HG02970 (cell line): ENCODE results near the gene NTM.
"Not testable (repeated sequence)": the region's sequence is repeated elsewhere in the genome, so short reads cannot be mapped to it uniquely, and the experiment has no call there.

Source experiments
- ATAC-seq: cut with Tn5 transposase; IDR thresholded peaks from one replicate; pipeline ENCODE4 v1.9.1; 2021; ENCODE audit warnings: mild to moderate bottlenecking, moderate library complexity, moderate number of reproducible peaks; ENCODE audit not compliant: unreplicated experiment, low FRiP score

Gene NTM

DNA sequence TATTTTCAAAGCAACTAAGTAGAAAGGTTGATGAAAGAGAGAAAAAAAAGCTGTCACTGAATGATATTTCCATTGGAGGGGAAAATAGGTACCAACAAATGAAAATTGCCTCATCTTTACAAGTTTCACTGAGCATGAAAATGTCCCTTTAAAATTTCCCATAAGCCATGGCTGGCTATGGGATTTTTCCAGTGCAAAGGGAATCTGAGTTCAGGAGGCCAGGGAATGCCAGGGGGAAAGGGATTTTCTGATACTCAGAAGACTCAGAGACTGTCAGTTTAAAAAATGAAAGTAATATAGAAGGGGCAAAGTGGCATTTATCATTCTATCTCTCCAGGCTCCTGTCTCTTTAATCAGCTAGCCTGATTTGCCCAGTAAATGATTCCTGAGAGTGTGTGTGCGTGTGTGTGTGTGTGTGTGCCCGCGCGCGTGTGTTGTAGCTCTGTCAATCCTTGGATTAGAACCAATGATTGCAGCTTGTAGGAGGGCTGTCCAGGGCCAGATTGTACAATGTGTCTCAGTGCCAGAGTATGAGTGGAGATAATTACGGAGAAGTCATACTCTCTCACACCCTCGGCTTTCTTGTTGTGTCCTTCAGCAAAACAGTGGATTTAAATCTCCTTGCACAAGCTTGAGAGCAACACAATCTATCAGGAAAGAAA, at the start of gene NTM:
TSS of gene NTM (plus strand) at position 526 of the 662 bp plus-strand sequence.
- ATAC-seq, result no peak

DNA sequence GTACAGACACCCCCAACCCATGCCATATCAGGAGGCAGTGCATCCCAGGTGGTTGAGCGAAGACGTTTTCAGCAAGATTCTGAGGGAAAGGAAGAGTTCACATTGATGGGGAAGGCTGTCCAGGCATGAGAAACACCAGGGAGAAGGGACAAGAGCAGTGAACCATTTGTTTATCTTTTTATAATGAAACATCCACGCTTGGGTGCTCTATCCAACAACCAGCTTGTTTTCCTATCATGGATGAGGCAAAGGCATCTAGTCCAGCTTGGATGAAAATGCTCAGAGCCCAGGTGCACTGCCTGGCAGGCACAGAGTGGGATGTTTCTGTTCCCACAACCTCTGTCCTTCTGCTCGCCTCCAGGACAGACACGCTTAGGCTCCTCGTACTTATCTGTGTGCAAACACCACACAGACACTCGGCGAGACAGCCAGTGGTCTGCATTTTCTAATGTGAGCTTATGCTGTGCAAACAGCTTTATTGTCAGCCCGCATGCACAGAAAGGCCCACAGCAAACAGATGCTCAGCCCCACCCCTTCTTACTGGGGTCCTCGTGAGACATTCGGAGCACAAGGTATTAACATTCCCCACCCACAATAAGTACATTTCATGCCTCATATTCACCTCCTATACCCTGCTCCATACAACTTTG, 45.4 kb upstream of the NTM start:
- ATAC-seq, result no peak

DNA sequence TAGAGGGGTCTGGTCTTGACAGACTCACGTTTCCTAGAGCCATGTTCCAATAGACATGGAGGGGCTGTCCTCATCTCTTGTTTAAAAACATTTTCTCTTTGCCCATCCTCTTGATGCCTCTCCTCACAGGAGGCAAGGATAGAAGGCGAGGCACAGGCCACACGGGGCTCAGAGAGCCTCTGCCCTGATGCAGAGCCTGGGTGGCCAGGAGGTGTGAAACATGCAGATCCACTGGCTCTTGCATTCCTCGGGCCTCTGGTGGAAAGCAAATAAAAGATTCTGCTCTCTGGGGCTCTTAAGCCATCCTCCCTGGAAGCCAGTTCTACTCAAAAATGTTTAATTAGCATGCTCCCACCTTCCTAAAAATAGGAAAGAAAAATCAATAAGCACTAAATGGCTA, 43.6 kb upstream of the NTM start:
- no peak for ATAC-seq

DNA sequence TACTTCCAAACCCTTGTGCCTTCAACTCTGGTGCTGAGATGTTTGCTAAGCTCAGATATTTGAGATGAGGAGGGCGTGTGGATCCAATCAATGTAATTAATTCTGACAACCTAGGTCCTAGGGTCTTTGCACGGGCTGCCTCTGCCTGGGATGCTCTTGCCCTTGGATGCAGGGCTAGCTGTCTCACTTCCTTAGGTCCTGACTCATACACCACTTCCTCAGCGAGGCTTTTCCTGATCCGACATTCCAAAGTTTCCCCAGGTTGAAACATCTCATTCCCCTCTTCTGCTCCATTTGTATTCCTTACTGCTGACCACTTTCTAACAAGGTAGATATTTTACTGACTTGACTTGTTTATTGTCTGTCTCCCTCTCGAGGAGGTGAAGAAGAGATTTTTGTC, 43.0 kb upstream of the NTM start:
- no peak for ATAC-seq

- no peak for ATAC-seq
Observed at GRCh38 chr11:131328843-131329242, 41.6 kb upstream of the NTM start.

- no peak for ATAC-seq
Observed at GRCh38 chr11:131331010-131331409, 39.4 kb upstream of the NTM start.

GRCh38 chr11:131331546-131331945, 38.9 kb upstream of the NTM start:
- ATAC-seq, result no peak

GRCh38 chr11:131334601-131335000, 35.8 kb upstream of the NTM start:
- no peak for ATAC-seq

GRCh38 chr11:131341900-131342299, 28.5 kb upstream of the NTM start:
- not testable (repeated sequence) for ATAC-seq

DNA sequence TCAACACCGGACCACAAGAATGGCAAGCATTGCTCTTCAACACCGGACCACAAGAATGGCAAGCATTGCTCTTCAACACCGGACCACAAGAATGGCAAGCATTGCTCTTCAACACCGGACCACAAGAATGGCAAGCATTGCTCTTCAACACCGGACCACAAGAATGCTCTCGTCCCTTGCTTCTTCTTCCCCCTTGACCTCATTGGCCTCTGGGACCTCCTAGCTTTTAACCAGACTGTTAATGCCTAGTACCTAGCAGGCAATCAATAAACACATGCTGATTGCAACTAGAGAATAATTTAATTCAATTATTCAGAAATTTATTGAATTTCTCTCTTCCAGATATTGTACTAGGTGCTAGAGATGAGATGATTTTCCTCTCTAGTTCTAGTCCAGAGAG, 28.0 kb upstream of the NTM start:
- not testable (repeated sequence) for ATAC-seq

DNA sequence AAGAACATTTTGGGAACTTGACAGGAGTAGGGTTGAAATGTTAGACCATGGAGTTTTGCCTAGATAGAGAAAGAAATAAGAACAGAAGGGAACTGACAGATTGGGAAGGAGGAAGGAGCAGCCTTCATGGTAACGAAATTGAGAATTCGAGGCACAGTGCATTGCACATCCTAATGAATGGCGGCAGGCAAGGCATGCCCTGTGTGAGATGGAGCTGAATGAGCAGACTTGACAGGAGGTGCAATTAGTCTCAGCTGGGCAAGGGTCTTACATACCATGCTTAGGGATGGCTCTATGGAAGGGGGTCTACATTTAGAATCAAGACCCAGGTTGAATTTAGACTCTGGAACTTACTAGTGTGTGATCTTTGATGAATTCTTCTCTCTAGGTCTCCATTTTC, 25.0 kb upstream of the NTM start:
- ATAC-seq, result no peak

GRCh38 chr11:131349368-131350086, 20.9 kb upstream of the NTM start:
- no peak for ATAC-seq

DNA sequence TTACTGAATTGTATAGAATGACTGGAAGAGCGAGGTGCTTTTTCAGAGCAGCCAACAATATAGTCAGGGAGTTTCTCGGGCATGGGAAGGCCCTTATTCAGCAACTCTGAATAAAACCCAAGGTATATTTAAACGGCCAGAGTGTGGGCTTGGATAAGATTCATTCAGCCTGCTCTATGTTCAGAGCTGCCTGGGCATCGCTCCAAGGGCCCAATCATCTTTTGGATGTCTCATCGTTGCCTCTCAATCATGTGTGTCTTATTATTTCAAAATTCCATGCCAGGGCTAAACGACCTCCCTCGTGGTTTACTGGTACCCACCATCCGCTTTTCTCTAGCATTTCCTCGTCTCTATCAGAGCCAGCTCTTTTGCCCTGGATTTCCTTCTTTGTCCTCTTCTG, 19.5 kb upstream of the NTM start:
- no peak for ATAC-seq

DNA sequence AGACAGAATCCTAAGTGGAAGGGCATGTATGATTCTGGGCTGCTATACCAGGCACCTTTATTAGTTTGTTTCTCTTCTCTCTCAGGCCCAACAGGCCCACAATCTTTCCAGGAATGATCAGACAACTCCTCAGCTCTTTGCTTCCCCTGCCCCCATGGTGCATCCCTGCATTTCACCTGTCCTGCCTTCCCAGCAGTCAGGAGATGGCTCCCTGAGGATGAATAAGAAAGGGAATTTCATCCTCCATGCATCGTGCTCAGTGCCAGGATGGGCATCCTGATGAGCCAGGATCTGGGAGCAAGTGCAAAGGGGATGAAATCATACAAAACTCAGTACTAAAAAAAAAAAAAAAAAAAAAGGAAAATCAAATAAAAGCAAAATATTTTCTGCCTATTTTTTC, 18.6 kb upstream of the NTM start:
- no peak for ATAC-seq

- no peak for ATAC-seq
Observed at GRCh38 chr11:131353766-131354165, 16.6 kb upstream of the NTM start.

- no peak for ATAC-seq
Observed at GRCh38 chr11:131354251-131354701, 16.1 kb upstream of the NTM start.

DNA sequence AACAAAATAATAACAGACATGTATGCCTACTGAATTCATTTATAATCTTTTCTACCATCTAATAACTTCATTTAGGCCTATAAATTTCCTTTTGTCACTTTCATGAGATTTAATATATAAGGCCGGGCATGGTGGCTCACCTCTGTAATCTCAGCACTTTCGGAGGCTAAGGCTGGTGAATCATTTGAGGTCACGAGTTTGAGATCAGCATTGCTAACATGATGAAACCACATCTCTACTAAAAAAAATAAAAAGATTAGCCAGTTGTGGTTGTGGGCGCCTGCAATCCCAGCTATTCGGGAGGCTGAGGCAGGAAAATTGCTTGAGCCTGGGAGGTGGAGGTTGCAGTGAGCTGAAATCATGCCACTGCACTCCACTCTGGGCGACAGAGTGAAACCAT, 14.2 kb upstream of the NTM start:
- no peak for ATAC-seq

- no peak for ATAC-seq
Observed at GRCh38 chr11:131365329-131365930, 5.0 kb upstream of the NTM start.

- ATAC-seq, result no peak
Observed at GRCh38 chr11:131370901-131371790, 731 bp downstream of the NTM start.

DNA sequence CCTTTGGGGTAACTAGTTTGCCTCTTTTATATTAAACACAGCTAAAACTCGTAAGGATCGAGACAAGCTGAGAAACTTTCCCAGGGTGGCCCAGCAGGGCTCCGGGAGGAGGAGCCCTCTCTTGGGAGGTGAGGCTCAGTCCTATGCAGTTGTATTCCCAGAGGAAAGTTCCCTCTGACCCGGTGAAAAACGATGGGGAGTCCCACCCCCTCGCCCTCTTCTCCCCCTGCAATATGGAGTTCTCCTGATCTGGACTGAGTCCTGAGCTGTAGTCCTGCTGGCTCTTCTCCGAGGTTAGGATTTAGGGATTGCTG, 1.3 kb downstream of the NTM start:
- ATAC-seq, result no peak
